ENCODE results near the gene CALML5.

DNA sequence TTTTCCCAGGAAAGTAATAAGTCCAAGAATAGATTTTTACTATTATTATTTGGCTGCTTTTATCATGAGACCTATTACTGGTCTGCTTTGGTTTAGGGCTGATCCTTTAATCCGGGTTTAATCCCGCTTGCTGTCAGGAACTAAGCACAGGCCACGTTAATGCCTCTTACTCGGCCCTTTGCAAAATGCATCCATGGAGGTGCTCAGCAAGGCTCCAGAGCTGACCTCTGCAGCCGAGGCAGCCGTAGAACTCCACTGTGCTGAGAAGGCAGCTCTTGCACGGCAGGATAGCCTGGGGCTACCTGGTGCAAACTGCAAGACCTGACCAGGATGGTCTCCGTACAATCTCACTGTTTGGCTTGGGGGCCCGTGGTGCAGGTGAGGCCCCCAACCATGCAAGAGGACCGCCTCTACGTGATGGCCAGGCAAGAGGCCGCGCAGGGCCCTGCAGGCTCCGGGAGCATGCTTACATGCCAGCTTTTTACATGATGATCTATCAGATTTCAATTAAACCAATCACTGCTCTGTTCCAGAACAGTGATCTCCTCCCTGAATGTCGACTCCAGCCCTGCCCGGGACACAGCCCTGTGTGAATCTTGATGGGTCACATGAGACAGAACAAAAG, 15.0 kb upstream of the CALML5 start:
- TF ChIP-seq, protein P1, sequence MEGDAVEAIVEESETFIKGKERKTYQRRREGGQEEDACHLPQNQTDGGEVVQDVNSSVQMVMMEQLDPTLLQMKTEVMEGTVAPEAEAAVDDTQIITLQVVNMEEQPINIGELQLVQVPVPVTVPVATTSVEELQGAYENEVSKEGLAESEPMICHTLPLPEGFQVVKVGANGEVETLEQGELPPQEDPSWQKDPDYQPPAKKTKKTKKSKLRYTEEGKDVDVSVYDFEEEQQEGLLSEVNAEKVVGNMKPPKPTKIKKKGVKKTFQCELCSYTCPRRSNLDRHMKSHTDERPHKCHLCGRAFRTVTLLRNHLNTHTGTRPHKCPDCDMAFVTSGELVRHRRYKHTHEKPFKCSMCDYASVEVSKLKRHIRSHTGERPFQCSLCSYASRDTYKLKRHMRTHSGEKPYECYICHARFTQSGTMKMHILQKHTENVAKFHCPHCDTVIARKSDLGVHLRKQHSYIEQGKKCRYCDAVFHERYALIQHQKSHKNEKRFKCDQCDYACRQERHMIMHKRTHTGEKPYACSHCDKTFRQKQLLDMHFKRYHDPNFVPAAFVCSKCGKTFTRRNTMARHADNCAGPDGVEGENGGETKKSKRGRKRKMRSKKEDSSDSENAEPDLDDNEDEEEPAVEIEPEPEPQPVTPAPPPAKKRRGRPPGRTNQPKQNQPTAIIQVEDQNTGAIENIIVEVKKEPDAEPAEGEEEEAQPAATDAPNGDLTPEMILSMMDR (conservative IDR thresholded peaks at IDR 0.05; ENCODE audit: low read depth, low read length): no peak
- TF ChIP-seq POLR2A (IDR thresholded peaks at IDR 0.05; ENCODE audit: low read depth, low read length) (no peak), MAFK (IDR thresholded peaks at IDR 0.05; ENCODE audit: low read depth, low read length) (no peak), RFX5 (IDR thresholded peaks at IDR 0.05; ENCODE audit: low read depth, low read length) (no peak), RCOR1 (IDR thresholded peaks at IDR 0.05; ENCODE audit: insufficient replicate concordance, low read length) (no peak), RAD21 (IDR thresholded peaks at IDR 0.05; ENCODE audit: low read length) (no peak), MXI1 (IDR thresholded peaks at IDR 0.05; ENCODE audit: borderline replicate concordance, low read depth, low read length) (no peak)

All from IMR-90 (cell line).